Measurements from ENCODE around the gene RCCD1. TPM values are rescaled to one million over a fixed set of nuclear protein-coding genes. Genes with fewer than 3 reads are reported as not detected.

RCCD1 gene
- total RNA-seq, 1 donor from 2014 or later = 19.7 TPM

DNA sequence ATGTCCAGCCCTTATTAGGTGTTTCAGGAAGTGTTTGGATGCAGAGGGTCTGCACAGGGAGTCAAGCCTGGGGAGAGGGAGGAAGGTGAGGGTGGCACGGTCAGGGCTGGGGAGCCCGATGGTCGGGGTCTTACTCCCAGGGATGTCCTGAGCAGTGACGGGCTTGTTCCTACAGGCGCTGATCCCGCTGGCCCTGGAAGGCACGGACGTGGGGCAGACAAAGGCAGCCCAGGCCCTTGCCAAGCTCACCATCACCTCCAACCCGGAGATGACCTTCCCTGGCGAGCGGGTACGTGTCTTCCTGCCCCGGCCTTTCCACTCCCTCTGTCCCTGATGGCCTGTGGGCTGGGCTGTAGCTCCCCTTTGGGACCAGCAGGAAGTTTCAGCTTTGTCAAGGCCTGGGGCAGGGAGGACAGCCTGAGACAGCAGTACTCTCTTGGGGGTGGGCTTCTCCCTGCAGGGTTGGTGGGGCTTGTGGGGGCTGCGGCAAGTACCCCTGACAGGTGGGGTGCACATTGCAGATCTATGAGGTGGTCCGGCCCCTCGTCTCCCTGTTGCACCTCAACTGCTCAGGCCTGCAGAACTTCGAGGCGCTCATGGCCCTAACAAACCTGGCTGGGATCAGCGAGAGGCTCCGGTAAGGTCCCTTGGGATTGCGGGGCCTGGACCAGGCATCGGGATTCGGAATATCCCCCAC is 4.6 kb upstream of the RCCD1 start:
- Histone ChIP-seq H4K20me1 (ENCODE audit: low read depth) (no peaks in the 10 kb centered on the region), H3K36me3 (no peaks in the 10 kb centered on the region), H3K27ac (no peak overlapping the region), H3K4me2 (no peak overlapping the region), H3K79me2 (ENCODE audit: low read depth) (no peaks in the 10 kb centered on the region), H3K27me3 (no peaks in the 10 kb centered on the region), H3K9ac (no peak overlapping the region), H3K4me3 (no peak overlapping the region), H3K9me3 (ENCODE audit: low read depth) (no peaks in the 10 kb centered on the region), H3F3A (ENCODE audit: low read depth) (peaks cover 20% of the 10 kb centered on the region), H2AFZ (replicated peaks) (no peak overlapping the region), H3K4me1 (no peaks in the 10 kb centered on the region)
- peaks cover 12% of the 10 kb centered on the region for H3K27me3 Mint-ChIP-seq (ENCODE audit: insufficient read depth, low read depth)
- H3K27ac Mint-ChIP-seq = no peak overlapping the region
- H3K4me1 Mint-ChIP-seq = peaks cover 3% of the 10 kb centered on the region
- TF ChIP-seq, protein P1, sequence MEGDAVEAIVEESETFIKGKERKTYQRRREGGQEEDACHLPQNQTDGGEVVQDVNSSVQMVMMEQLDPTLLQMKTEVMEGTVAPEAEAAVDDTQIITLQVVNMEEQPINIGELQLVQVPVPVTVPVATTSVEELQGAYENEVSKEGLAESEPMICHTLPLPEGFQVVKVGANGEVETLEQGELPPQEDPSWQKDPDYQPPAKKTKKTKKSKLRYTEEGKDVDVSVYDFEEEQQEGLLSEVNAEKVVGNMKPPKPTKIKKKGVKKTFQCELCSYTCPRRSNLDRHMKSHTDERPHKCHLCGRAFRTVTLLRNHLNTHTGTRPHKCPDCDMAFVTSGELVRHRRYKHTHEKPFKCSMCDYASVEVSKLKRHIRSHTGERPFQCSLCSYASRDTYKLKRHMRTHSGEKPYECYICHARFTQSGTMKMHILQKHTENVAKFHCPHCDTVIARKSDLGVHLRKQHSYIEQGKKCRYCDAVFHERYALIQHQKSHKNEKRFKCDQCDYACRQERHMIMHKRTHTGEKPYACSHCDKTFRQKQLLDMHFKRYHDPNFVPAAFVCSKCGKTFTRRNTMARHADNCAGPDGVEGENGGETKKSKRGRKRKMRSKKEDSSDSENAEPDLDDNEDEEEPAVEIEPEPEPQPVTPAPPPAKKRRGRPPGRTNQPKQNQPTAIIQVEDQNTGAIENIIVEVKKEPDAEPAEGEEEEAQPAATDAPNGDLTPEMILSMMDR (IDR thresholded peaks at IDR 0.05) = no peak
- TF ChIP-seq EZH2 (IDR thresholded peaks at IDR 0.05) (no peak), EZH2phosphoT487 (IDR thresholded peaks at IDR 0.05) (no peak)
- peaks cover 24% of the 10 kb centered on the region for H3K36me3 Mint-ChIP-seq
- DNase-seq (ENCODE audit: low spot score) = no peak
- H3K9me3 Mint-ChIP-seq = no peaks in the 10 kb centered on the region
- H3K4me3 Mint-ChIP-seq = no peak overlapping the region

- H3F3A ChIP-seq (ENCODE audit: low read depth) = peaks cover 25% of the 10 kb centered on the region
- Mint-ChIP-seq H3K9me3 (no peaks in the 10 kb centered on the region), H3K4me1 (peaks cover 5% of the 10 kb centered on the region), H3K27me3 (ENCODE audit: insufficient read depth, low read depth) (peaks cover 12% of the 10 kb centered on the region), H3K36me3 (peaks cover 24% of the 10 kb centered on the region), H3K4me3 (no peak overlapping the region), H3K27ac (no peak overlapping the region)
- no peak overlapping the region for H2AFZ ChIP-seq (replicated peaks)
- no peak overlapping the region for H3K4me3 ChIP-seq
- no peak overlapping the region for H3K9ac ChIP-seq
- peaks cover under 1% of the 10 kb centered on the region for H3K27me3 ChIP-seq
- peaks cover 1% of the 10 kb centered on the region for H4K20me1 ChIP-seq (ENCODE audit: low read depth)
- H3K4me2 ChIP-seq = no peak overlapping the region
- peaks cover under 1% of the 10 kb centered on the region for H3K4me1 ChIP-seq
- H3K36me3 ChIP-seq = no peaks in the 10 kb centered on the region
- DNase-seq (ENCODE audit: low spot score) = no peak
- H3K79me2 ChIP-seq (ENCODE audit: low read depth) = no peaks in the 10 kb centered on the region
- TF ChIP-seq, protein P1 (IDR thresholded peaks at IDR 0.05) = no peak
- TF ChIP-seq EZH2phosphoT487 (IDR thresholded peaks at IDR 0.05) (no peak), EZH2 (IDR thresholded peaks at IDR 0.05) (no peak)
- no peaks in the 10 kb centered on the region for H3K9me3 ChIP-seq (ENCODE audit: low read depth)
- H3K27ac ChIP-seq = no peak overlapping the region
These were observed 4.0 kb upstream of the RCCD1 start for GRCh38 chr15:90950676-90951075.

DNA sequence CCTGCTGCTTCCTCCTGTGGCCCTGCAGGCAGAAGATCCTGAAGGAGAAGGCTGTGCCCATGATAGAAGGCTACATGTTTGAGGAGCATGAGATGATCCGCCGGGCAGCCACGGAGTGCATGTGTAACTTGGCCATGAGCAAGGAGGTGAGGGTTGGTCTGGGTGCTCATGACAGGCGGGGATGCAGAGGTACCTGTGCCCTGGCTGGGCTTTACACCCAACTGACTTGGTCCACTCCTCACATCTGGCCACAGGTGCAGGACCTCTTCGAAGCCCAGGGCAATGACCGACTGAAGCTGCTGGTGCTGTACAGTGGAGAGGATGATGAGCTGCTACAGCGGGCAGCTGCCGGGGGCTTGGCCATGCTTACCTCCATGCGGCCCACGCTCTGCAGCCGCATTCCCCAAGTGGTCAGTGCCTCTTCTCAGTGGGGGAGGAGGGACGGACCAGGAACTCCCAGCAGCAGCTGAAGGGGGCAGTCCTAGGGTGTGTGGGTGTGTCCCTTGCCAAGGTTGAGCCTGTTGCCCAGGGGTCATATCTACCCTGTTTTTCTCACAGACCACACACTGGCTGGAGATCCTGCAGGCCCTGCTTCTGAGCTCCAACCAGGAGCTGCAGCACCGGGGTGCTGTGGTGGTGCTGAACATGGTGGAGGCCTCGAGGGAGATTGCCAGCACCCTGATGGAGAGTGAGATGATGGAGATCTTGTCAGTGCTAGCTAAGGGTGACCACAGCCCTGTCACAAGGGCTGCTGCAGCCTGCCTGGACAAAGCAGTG is 1.6 kb upstream of the RCCD1 start:
- Histone ChIP-seq H3K4me2 (no peak overlapping the region), H3K27me3 (peaks cover 14% of the 10 kb centered on the region), H2AFZ (replicated peaks) (no peak overlapping the region), H3K9ac (no peak overlapping the region), H3K4me3 (no peak overlapping the region), H3K9me3 (ENCODE audit: low read depth) (no peaks in the 10 kb centered on the region), H3K79me2 (ENCODE audit: low read depth) (no peaks in the 10 kb centered on the region), H3K27ac (no peak overlapping the region), H3F3A (ENCODE audit: low read depth) (peaks cover 31% of the 10 kb centered on the region), H3K36me3 (no peaks in the 10 kb centered on the region), H4K20me1 (ENCODE audit: low read depth) (peaks cover 8% of the 10 kb centered on the region), H3K4me1 (peaks cover 12% of the 10 kb centered on the region)
- Mint-ChIP-seq H3K27ac (peak overlapping the region; percentile 53), H3K4me1 (peaks cover 16% of the 10 kb centered on the region), H3K27me3 (ENCODE audit: insufficient read depth, low read depth) (peaks cover 17% of the 10 kb centered on the region), H3K36me3 (peaks cover 19% of the 10 kb centered on the region), H3K4me3 (peak overlapping the region; percentile 66), H3K9me3 (no peaks in the 10 kb centered on the region)
- DNase-seq (ENCODE audit: low spot score) = no peak
- TF ChIP-seq EZH2 (IDR thresholded peaks at IDR 0.05) = no peak
- no peak for TF ChIP-seq EZH2phosphoT487 (IDR thresholded peaks at IDR 0.05)
- TF ChIP-seq, protein P1 (IDR thresholded peaks at IDR 0.05) = no peak

All from neural progenitor cell (in vitro differentiated cells).